ENCODE results near the gene DAZAP2. TPM values are rescaled to one million over a fixed set of nuclear protein-coding genes. Genes with fewer than 3 reads are reported as not detected.

The DAZAP2 gene
- total and polyA plus RNA-seq, 9 of the 15 experiments (the other 6 are each of a cell fraction or from before 2014, with no cell fraction given), result 116 to 668 (median 227) TPM

GRCh38 chr12:51238510-51239334 is at the start of gene DAZAP2 (continued):
- TF ChIP-seq, protein P1, sequence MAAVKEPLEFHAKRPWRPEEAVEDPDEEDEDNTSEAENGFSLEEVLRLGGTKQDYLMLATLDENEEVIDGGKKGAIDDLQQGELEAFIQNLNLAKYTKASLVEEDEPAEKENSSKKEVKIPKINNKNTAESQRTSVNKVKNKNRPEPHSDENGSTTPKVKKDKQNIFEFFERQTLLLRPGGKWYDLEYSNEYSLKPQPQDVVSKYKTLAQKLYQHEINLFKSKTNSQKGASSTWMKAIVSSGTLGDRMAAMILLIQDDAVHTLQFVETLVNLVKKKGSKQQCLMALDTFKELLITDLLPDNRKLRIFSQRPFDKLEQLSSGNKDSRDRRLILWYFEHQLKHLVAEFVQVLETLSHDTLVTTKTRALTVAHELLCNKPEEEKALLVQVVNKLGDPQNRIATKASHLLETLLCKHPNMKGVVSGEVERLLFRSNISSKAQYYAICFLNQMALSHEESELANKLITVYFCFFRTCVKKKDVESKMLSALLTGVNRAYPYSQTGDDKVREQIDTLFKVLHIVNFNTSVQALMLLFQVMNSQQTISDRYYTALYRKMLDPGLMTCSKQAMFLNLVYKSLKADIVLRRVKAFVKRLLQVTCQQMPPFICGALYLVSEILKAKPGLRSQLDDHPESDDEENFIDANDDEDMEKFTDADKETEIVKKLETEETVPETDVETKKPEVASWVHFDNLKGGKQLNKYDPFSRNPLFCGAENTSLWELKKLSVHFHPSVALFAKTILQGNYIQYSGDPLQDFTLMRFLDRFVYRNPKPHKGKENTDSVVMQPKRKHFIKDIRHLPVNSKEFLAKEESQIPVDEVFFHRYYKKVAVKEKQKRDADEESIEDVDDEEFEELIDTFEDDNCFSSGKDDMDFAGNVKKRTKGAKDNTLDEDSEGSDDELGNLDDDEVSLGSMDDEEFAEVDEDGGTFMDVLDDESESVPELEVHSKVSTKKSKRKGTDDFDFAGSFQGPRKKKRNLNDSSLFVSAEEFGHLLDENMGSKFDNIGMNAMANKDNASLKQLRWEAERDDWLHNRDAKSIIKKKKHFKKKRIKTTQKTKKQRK (IDR thresholded peaks at IDR 0.05; ENCODE audit: borderline replicate concordance, low read depth, low read length), result no peak
- 0 out of 4 replicates have a peak, but pooled peaks of 1 of the 2 experiments have one; percentile 30 for TF ChIP-seq RCOR1 (IDR thresholded peaks at IDR 0.05; ENCODE audit: borderline replicate concordance in 1 of 2, low read depth in 2 of 2, low read length in 2 of 2)
- TF ChIP-seq ZNF764 (CRISPR knock-in tag; IDR thresholded peaks at IDR 0.05; ENCODE audit: low read depth), result no peak
- TF ChIP-seq L3MBTL2 (IDR thresholded peaks at IDR 0.05), result peak; percentile 75
- TF ChIP-seq YBX1 (IDR thresholded peaks at IDR 0.05), result no peak
- TF ChIP-seq, protein P2, sequence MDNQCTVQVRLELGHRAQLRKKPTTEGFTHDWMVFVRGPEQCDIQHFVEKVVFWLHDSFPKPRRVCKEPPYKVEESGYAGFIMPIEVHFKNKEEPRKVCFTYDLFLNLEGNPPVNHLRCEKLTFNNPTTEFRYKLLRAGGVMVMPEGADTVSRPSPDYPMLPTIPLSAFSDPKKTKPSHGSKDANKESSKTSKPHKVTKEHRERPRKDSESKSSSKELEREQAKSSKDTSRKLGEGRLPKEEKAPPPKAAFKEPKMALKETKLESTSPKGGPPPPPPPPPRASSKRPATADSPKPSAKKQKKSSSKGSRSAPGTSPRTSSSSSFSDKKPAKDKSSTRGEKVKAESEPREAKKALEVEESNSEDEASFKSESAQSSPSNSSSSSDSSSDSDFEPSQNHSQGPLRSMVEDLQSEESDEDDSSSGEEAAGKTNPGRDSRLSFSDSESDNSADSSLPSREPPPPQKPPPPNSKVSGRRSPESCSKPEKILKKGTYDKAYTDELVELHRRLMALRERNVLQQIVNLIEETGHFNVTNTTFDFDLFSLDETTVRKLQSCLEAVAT (IDR thresholded peaks at IDR 0.05), result peak; percentile 38 to 76; a peak in 3 of 4 replicates
- TF ChIP-seq, protein P3, sequence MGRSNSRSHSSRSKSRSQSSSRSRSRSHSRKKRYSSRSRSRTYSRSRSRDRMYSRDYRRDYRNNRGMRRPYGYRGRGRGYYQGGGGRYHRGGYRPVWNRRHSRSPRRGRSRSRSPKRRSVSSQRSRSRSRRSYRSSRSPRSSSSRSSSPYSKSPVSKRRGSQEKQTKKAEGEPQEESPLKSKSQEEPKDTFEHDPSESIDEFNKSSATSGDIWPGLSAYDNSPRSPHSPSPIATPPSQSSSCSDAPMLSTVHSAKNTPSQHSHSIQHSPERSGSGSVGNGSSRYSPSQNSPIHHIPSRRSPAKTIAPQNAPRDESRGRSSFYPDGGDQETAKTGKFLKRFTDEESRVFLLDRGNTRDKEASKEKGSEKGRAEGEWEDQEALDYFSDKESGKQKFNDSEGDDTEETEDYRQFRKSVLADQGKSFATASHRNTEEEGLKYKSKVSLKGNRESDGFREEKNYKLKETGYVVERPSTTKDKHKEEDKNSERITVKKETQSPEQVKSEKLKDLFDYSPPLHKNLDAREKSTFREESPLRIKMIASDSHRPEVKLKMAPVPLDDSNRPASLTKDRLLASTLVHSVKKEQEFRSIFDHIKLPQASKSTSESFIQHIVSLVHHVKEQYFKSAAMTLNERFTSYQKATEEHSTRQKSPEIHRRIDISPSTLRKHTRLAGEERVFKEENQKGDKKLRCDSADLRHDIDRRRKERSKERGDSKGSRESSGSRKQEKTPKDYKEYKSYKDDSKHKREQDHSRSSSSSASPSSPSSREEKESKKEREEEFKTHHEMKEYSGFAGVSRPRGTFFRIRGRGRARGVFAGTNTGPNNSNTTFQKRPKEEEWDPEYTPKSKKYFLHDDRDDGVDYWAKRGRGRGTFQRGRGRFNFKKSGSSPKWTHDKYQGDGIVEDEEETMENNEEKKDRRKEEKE (IDR thresholded peaks at IDR 0.05; ENCODE audit: borderline replicate concordance in 1 of 2, control insufficient read depth in 1 of 2, low read depth in 2 of 2, low read length in 1 of 2), result no peak
- peak; percentile 75; the same call in 1 of the 2 replicates for TF ChIP-seq ZNF395 (CRISPR knock-in tag; IDR thresholded peaks at IDR 0.05)
- TF ChIP-seq ZNF644 (tag; IDR thresholded peaks at IDR 0.05; ENCODE audit: low read depth), result no peak
- no peak for TF ChIP-seq DACH1 (IDR thresholded peaks at IDR 0.05; ENCODE audit: partially characterized antibody)
- peak; percentile 96 for TF ChIP-seq RBBP5 (IDR thresholded peaks at IDR 0.05; ENCODE audit: borderline replicate concordance, insufficient read depth, low read length, poor library complexity, severe bottlenecking)
- peak; percentile 34; the same call in 1 of the 2 replicates for TF ChIP-seq JUND (IDR thresholded peaks at IDR 0.05; ENCODE audit: borderline replicate concordance, low read depth, low read length)
- no peak for TF ChIP-seq JUND (tag; IDR thresholded peaks at IDR 0.05; ENCODE audit: borderline replicate concordance, low read depth, low read length)
- TF ChIP-seq MCM3 (IDR thresholded peaks at IDR 0.05), result no peak
- TF ChIP-seq IRF9 (tag; IDR thresholded peaks at IDR 0.05), result no peak

All from K562 (cell line).